Omental fat pad (tissue), 4 donors: ENCODE results near the gene CCNK. TPM values are rescaled to one million over a fixed set of nuclear protein-coding genes. Genes with fewer than 3 reads are reported as not detected.

Source experiments
- ATAC-seq: fragments of 150-250 bp; one replicate; pipeline ENCODE4 v1.9.1; 2016; ENCODE audit warnings: mild to moderate bottlenecking, moderate library complexity; ENCODE audit not compliant: low FRiP score
- DNase-seq: peaks from one replicate; pipeline ENCODE4 v3.0.0-alpha.2; 2019; ENCODE audit warnings: low spot score
- CTCF ChIP-seq, 3 donors: fragments of 450-650 bp; IDR thresholded peaks; one replicate each; pipeline ENCODE4 v1.5.1; 2016 to 2017; ENCODE audit warnings: antibody characterized with exemption in 3 of 3, mild to moderate bottlenecking in 3 of 3, moderate library complexity in 2 of 3
- total RNA-seq, 4 donors: library from RNA; depleted of rRNA; stranded (reverse); fragments of >200 nt; gene quantifications; one replicate each; pipeline ENCODE4 v1.1.0, GENCODE V29; 2016

The CCNK gene
- total RNA-seq, 4 donors from 2014 or later = 23.2 to 37.0 (median 34.7) TPM

GRCh38 chr14:99543985-99544384 lies 62.8 kb downstream of the CCNK start:
- DNase-seq (no peak), ATAC-seq (no peak)
- TF ChIP-seq CTCF (IDR thresholded peaks at IDR 0.05) = no peak

GRCh38 chr14:99544991-99545390 lies 63.8 kb downstream of the CCNK start:
- DNase-seq = no peak
- TF ChIP-seq CTCF (IDR thresholded peaks at IDR 0.05) = no peak
- ATAC-seq = no peak

GRCh38 chr14:99545586-99545985 lies 64.4 kb downstream of the CCNK start:
- no peak for ATAC-seq
- DNase-seq = no peak
- TF ChIP-seq CTCF (IDR thresholded peaks at IDR 0.05) = no peak

GRCh38 chr14:99546234-99546879 lies 65.1 kb downstream of the CCNK start:
- ATAC-seq (peak; percentile 24), DNase-seq (no peak)
- TF ChIP-seq CTCF (IDR thresholded peaks at IDR 0.05) = no peak

GRCh38 chr14:99548255-99548654 lies 67.0 kb downstream of the CCNK start:
- no peak for TF ChIP-seq CTCF (IDR thresholded peaks at IDR 0.05)
- no peak for DNase-seq
- no peak for ATAC-seq

- ATAC-seq = peak; percentile 68
- TF ChIP-seq CTCF (IDR thresholded peaks at IDR 0.05) = no peak
- no peak for DNase-seq
Measured at GRCh38 chr14:99548871-99549515, 67.8 kb downstream of the CCNK start.

GRCh38 chr14:99549684-99550083 lies 68.5 kb downstream of the CCNK start:
- DNase-seq (no peak), ATAC-seq (no peak)
- TF ChIP-seq CTCF (IDR thresholded peaks at IDR 0.05) = no peak
